IMR-90 (cell line): ENCODE data around the gene BMPER. TPM values are rescaled to one million over a fixed set of nuclear protein-coding genes. Genes with fewer than 3 reads are reported as not detected.

Experiments
- ATAC-seq: fragments of 200-7000 bp; cut with Tn5 transposase; 2 replicates; pipeline ENCODE4 v1.9.1; 2020; ENCODE audit warnings: low read depth, mild to moderate bottlenecking, moderate library complexity
- BruUV-seq: library from RNA; stranded (reverse); fragments of 400-500 nt; replicated peaks from 2 replicates; lab custom pipeline; 2021; lab: Mats Ljungman, UMichigan
- CTCF ChIA-PET: fragments of 300-600 bp; formaldehyde crosslinking; extraction: SDS; loops from one replicate; lab custom pipeline; 2021; ENCODE audit warnings: antibody characterized with exemption; lab: Yijun Ruan, JAX
- POLR2A ChIA-PET: fragments of 300-600 bp; sonication (Branson Sonifier 250); formaldehyde crosslinking; loops from one replicate; lab custom pipeline; 2022; ENCODE audit warnings: antibody characterized with exemption; ENCODE audit not compliant: unreplicated experiment; lab: Charles Lee
- DNase-seq: peaks from one replicate; pipeline ENCODE4 v3.0.0; 2013
- H2AFZ ChIP-seq: replicated peaks from 2 replicates; pipeline ENCODE3; 2013; ENCODE audit warnings: low read length, mild to moderate bottlenecking; ENCODE audit not compliant: poor library complexity
- H2AK5ac ChIP-seq: 2 replicates; pipeline ENCODE4 v1.6.1; 2013; ENCODE audit warnings: low read depth, low read length, inconsistent platforms
- H2AK9ac ChIP-seq: replicated peaks from 2 replicates; pipeline ENCODE3; 2013; ENCODE audit warnings: mild to moderate bottlenecking, low read depth, low read length, moderate library complexity; ENCODE audit not compliant: poor library complexity
- H2BK120ac ChIP-seq: 2 replicates; pipeline ENCODE4 v1.6.1; 2013; ENCODE audit warnings: low read depth, low read length, inconsistent platforms
- H2BK15ac ChIP-seq: 3 replicates; pipeline ENCODE4 v1.6.1; 2013; ENCODE audit warnings: low read depth, low read length, inconsistent platforms
- H2BK20ac ChIP-seq: 2 replicates; pipeline ENCODE4 v1.6.1; 2013; ENCODE audit warnings: low read depth, mild to moderate bottlenecking, inconsistent platforms, low read length, moderate library complexity
- H2BK5ac ChIP-seq: 2 replicates; pipeline ENCODE4 v1.6.1; 2013; ENCODE audit warnings: mild to moderate bottlenecking, low read depth, low read length, inconsistent platforms; ENCODE audit not compliant: poor library complexity, severe bottlenecking
- H3K14ac ChIP-seq: replicated peaks from 2 replicates; pipeline ENCODE4 v1.6.1; 2013; ENCODE audit warnings: low read depth, low read length, inconsistent platforms
- H3K18ac ChIP-seq: 2 replicates; pipeline ENCODE4 v1.6.1; 2013; ENCODE audit warnings: low read depth, low read length, control low read depth
- H3K23ac ChIP-seq: 2 replicates; pipeline ENCODE4 v1.6.1; 2013; ENCODE audit warnings: low read depth, low read length, inconsistent platforms
- H3K27ac ChIP-seq: 2 replicates; pipeline ENCODE4 v1.5.1; 2013; ENCODE audit warnings: mild to moderate bottlenecking, control low read depth, low read length; ENCODE audit not compliant: insufficient read depth
- H3K27me3 ChIP-seq: 2 replicates; pipeline ENCODE4 v1.6.1; 2013; ENCODE audit warnings: low read length; ENCODE audit not compliant: control insufficient read depth, insufficient read depth
- H3K36me3 ChIP-seq: 2 replicates; pipeline ENCODE4 v1.6.1; 2013; ENCODE audit warnings: low read length, mixed read lengths; ENCODE audit not compliant: control insufficient read depth, insufficient read depth
- H3K4ac ChIP-seq: 2 replicates; pipeline ENCODE4 v1.6.1; 2013; ENCODE audit warnings: low read depth, low read length, inconsistent platforms
- H3K4me1 ChIP-seq: 2 replicates; pipeline ENCODE4 v1.6.1; 2013; ENCODE audit warnings: low read length, mixed read lengths; ENCODE audit not compliant: control insufficient read depth, insufficient read depth
- H3K4me2 ChIP-seq: 2 replicates; pipeline ENCODE4 v1.6.1; 2013; ENCODE audit warnings: low read depth, mild to moderate bottlenecking, control low read depth, low read length, moderate library complexity
- H3K4me3 ChIP-seq: 2 replicates; pipeline ENCODE4 v1.5.1; 2013; ENCODE audit warnings: low read depth, mild to moderate bottlenecking, control low read depth, low read length, moderate library complexity; ENCODE audit not compliant: insufficient read depth
- H3K56ac ChIP-seq: 2 replicates; pipeline ENCODE4 v1.6.1; 2013; ENCODE audit warnings: low read length, inconsistent platforms; ENCODE audit not compliant: insufficient read depth; ENCODE audit errors: extremely low read depth
- H3K79me1 ChIP-seq, 2 experiments: 2 replicates each; pipeline ENCODE4 v1.6.1; 2013; ENCODE audit warnings: low read length in 2 of 2, inconsistent platforms in 1 of 2, low read depth in 1 of 2
- H3K9ac ChIP-seq: 2 replicates; pipeline ENCODE4 v1.6.1; 2013; ENCODE audit warnings: low read depth, low read length, control low read depth
- H3K9me1 ChIP-seq: 2 replicates; pipeline ENCODE4 v1.6.1; 2013; ENCODE audit warnings: low read length, inconsistent platforms; ENCODE audit not compliant: insufficient read depth
- H3K9me3 ChIP-seq: 2 replicates; pipeline ENCODE4 v1.6.1; 2013; ENCODE audit warnings: low read length; ENCODE audit not compliant: control insufficient read depth, insufficient read depth
- H4K20me1 ChIP-seq: 2 replicates; pipeline ENCODE4 v1.6.1; 2013; ENCODE audit warnings: low read length, inconsistent platforms; ENCODE audit not compliant: insufficient read depth
- H4K5ac ChIP-seq: 2 replicates; pipeline ENCODE4 v1.6.1; 2013; ENCODE audit warnings: mild to moderate bottlenecking, low read depth, low read length, control low read depth
- H4K8ac ChIP-seq, 2 experiments: 2 replicates each; pipeline ENCODE4 v1.6.1; 2013; ENCODE audit warnings: low read depth in 2 of 2, low read length in 2 of 2, control low read depth in 1 of 2, inconsistent platforms in 1 of 2
- H4K91ac ChIP-seq: 2 replicates; pipeline ENCODE4 v1.6.1; 2013; ENCODE audit warnings: low read depth, low read length, inconsistent platforms; ENCODE audit not compliant: insufficient read depth
- BHLHE40 ChIP-seq: fragments of 150-350 bp; IDR thresholded peaks from 2 replicates; pipeline ENCODE4 v1.6.1; 2016; ENCODE audit warnings: mild to moderate bottlenecking, low read depth, low read length
- CEBPB ChIP-seq: IDR thresholded peaks from 2 replicates; pipeline ENCODE4 v1.6.1; 2012; ENCODE audit warnings: low read depth, low read length, improper control_type of control experiment
- CHD1 ChIP-seq: IDR thresholded peaks from 2 replicates; pipeline ENCODE4 v1.6.1; 2012; ENCODE audit warnings: low read depth, low read length, improper control_type of control experiment
- FOS ChIP-seq: fragments of 150-350 bp; IDR thresholded peaks from 2 replicates; pipeline ENCODE4 v1.6.1; 2016; ENCODE audit warnings: low read depth, low read length
- MAFK ChIP-seq: IDR thresholded peaks from 2 replicates; pipeline ENCODE4 v1.6.1; 2012; ENCODE audit warnings: low read depth, low read length, improper control_type of control experiment
- MXI1 ChIP-seq: IDR thresholded peaks from 2 replicates; pipeline ENCODE4 v1.6.1; 2012; ENCODE audit warnings: low read depth, mild to moderate bottlenecking, low read length, moderate library complexity, borderline replicate concordance
- NFE2L2 ChIP-seq: fragments of 150-350 bp; IDR thresholded peaks from 2 replicates; pipeline ENCODE4 v1.6.1; 2016; ENCODE audit warnings: low read depth, mild to moderate bottlenecking, low read length
- RAD21 ChIP-seq: IDR thresholded peaks from 2 replicates; pipeline ENCODE4 v1.6.1; 2012; ENCODE audit warnings: low read length, improper control_type of control experiment
- RCOR1 ChIP-seq: IDR thresholded peaks from 2 replicates; pipeline ENCODE4 v1.6.1; 2012; ENCODE audit warnings: mild to moderate bottlenecking, low read length, improper control_type of control experiment; ENCODE audit not compliant: insufficient replicate concordance
- RFX5 ChIP-seq: IDR thresholded peaks from 2 replicates; pipeline ENCODE4 v1.8.0; 2012; ENCODE audit warnings: low read depth, mild to moderate bottlenecking, low read length, moderate library complexity
- SMC3 ChIP-seq: fragments of 150-350 bp; IDR thresholded peaks from 2 replicates; pipeline ENCODE4 v1.6.1; 2016; ENCODE audit warnings: low read depth, mild to moderate bottlenecking, antibody characterized with exemption, low read length, moderate library complexity
- WGBS, 2 experiments: methylation state at CpG; one replicate each; pipeline versions ENCODE4 v1.1.5 to v1.1.7; 2013; ENCODE audit warnings: missing lambda C conversion rate in 2 of 2; ENCODE audit not compliant: insufficient read length in 1 of 2; ENCODE audit errors: extremely low coverage in 2 of 2; 5-methylcytosine and 5-hydroxymethylcytosine counted together
- dilution Hi-C: fragments of 300-500 bp; cut with HindIII; formaldehyde crosslinking; loops from one replicate; pipeline ENCODE4 v1.14.3; 2018; ENCODE audit warnings: low sequenced_read_pairs; ENCODE audit not compliant: unreplicated experiment
- in situ Hi-C: fragments of 300-500 bp; cut with MboI; formaldehyde crosslinking; loops from 3 replicates; pipeline ENCODE4 v1.14.3; 2019; ENCODE audit warnings: low sequenced_read_pairs, inconsistent platforms, mixed read lengths
- intact Hi-C: fragments of 100-400 bp; cut with micrococcal nuclease; formaldehyde crosslinking; loops from 2 replicates; pipeline ENCODE4 v1.10.0; 2022
- polyA plus RNA-seq, 3 experiments: library from polyadenylated mRNA; depleted of rRNA; stranded (reverse); fragments of >200 nt; gene quantifications; 2 replicates each; pipeline ENCODE4 v1.2.3, GENCODE V29; 2012; ENCODE audit warnings: low replicate concordance in 1 of 3
- total RNA-seq: library from RNA; depleted of rRNA; stranded (reverse); fragments of >200 nt; gene quantifications from 2 replicates; pipeline ENCODE4 v1.2.3, GENCODE V29; 2012
- TF ChIP-seq, protein P1 (sequence below): fragments of 150-350 bp; IDR thresholded peaks from 2 replicates; pipeline ENCODE4 v1.6.1; 2017; ENCODE audit warnings: mild to moderate bottlenecking, antibody characterized with exemption, low read length, low read depth
- TF ChIP-seq, protein P2 (sequence below): fragments of 150-350 bp; IDR thresholded peaks from 2 replicates; pipeline ENCODE4 v1.6.1; 2016; ENCODE audit warnings: low read depth, mild to moderate bottlenecking, low read length, moderate library complexity, borderline replicate concordance

BMPER gene
- total and polyA plus RNA-seq, 2 of the 4 experiments (the other 2 are of a cell fraction): 6.2 to 7.9 TPM

DNA sequence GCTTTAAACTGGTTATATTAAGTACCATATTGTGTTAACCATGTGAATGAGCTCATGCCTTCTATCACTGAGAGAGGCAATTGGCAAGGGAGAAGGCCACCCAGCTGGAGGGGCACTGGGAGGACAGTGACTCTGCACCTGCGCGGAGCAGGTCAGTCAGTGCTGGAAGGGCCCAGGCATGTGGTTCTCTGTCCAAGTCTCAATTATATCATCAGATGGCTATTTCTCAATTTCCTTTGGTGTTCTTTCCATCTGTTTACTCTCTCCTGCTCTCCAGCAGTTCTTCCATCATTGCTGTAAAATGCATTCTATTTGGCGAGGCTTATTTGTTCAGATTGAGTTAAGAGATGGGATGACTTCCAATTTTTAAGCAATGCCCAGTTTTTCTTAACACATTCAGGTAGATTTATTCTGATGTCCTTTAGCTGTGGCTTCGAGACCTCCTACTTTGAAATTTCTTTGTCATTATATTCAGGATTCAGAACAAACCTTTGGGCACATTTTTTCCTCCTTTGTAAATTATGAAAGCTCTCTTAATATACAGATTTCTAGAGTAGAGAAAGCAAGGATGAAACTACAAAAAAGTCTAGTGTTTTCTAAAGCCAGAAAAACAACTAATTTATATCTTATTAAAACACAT, 159.3 kb downstream of the BMPER start:
- no peak overlapping the region for H2AFZ ChIP-seq
- H3K56ac ChIP-seq: no peak overlapping the region
- no peaks in the 10 kb centered on the region for H3K9me3 ChIP-seq
- no peak overlapping the region for H3K23ac ChIP-seq
- no peak overlapping the region for H3K4me3 ChIP-seq
- H2AK9ac ChIP-seq: no peak overlapping the region
- H2BK20ac ChIP-seq: no peak overlapping the region
- 100% methylated on average over 2 of the region's 4 CpGs; no CpG with 5 or more reads in 1 of the 2 experiments for WGBS, 2 experiments
- no peak overlapping the region for H3K14ac ChIP-seq
- no peak for TF ChIP-seq RFX5
- TF ChIP-seq CEBPB: no peak
- TF ChIP-seq, protein P1, sequence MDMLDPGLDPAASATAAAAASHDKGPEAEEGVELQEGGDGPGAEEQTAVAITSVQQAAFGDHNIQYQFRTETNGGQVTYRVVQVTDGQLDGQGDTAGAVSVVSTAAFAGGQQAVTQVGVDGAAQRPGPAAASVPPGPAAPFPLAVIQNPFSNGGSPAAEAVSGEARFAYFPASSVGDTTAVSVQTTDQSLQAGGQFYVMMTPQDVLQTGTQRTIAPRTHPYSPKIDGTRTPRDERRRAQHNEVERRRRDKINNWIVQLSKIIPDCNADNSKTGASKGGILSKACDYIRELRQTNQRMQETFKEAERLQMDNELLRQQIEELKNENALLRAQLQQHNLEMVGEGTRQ: no peak
- no peak for TF ChIP-seq BHLHE40
- TF ChIP-seq RAD21: no peak
- no peak for TF ChIP-seq SMC3
- no peak for TF ChIP-seq MAFK
- no peak for TF ChIP-seq NFE2L2
- no peak for TF ChIP-seq FOS
- no peak for TF ChIP-seq RCOR1
- TF ChIP-seq MXI1: no peak
- TF ChIP-seq CHD1: no peak
- TF ChIP-seq, protein P2, sequence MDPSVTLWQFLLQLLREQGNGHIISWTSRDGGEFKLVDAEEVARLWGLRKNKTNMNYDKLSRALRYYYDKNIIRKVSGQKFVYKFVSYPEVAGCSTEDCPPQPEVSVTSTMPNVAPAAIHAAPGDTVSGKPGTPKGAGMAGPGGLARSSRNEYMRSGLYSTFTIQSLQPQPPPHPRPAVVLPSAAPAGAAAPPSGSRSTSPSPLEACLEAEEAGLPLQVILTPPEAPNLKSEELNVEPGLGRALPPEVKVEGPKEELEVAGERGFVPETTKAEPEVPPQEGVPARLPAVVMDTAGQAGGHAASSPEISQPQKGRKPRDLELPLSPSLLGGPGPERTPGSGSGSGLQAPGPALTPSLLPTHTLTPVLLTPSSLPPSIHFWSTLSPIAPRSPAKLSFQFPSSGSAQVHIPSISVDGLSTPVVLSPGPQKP: no peak
- peak overlapping the region; percentile 27 for H3K18ac ChIP-seq
- H3K79me1 ChIP-seq: no peaks in the 10 kb centered on the region
- no peaks in the 10 kb centered on the region for H3K27me3 ChIP-seq
- CTCF ChIA-PET: interaction anchor here (0.7 kb wide), 1 partner anchor 9 kb away, joined by 3 read pairs; no protein-coding TSS in a partner anchor
- H3K36me3 ChIP-seq: no peaks in the 10 kb centered on the region
- peaks cover 4% of the 10 kb centered on the region; the same call in 1 of the 2 replicates for H3K9me1 ChIP-seq
- H3K4ac ChIP-seq: no peak overlapping the region
- H3K4me1 ChIP-seq: peaks cover 29% of the 10 kb centered on the region
- DNase-seq (peak; percentile 67), ATAC-seq (peak; percentile 33)
- no peak overlapping the region for H3K27ac ChIP-seq
- dilution Hi-C loops (no loop called here), intact Hi-C loops (no loop called here), in situ Hi-C loops (no loop called here)
- no peak overlapping the region for H2BK120ac ChIP-seq
- H2BK5ac ChIP-seq: peak overlapping the region; percentile 75
- no TSS peak for BruUV-seq
- H2AK5ac ChIP-seq: peak overlapping the region; percentile 83; the same call in 1 of the 2 replicates
- no peak overlapping the region for H4K5ac ChIP-seq
- H4K8ac ChIP-seq: no peak overlapping the region
- H4K20me1 ChIP-seq: no peaks in the 10 kb centered on the region
- H3K4me2 ChIP-seq: no peak overlapping the region; the same call in 1 of the 2 replicates
- H4K91ac ChIP-seq: peak overlapping the region; percentile 32; the same call in 1 of the 2 replicates
- no peak overlapping the region; the same call in 2 of the 3 replicates for H2BK15ac ChIP-seq
- POLR2A ChIA-PET: no interaction called here
- H3K9ac ChIP-seq: no peak overlapping the region
